Right lobe of liver (tissue), 6 donors: ENCODE data around the gene MACROD2. TPM values are rescaled to one million over a fixed set of nuclear protein-coding genes. Genes with fewer than 3 reads are reported as not detected.

Experiments used
- ATAC-seq, 4 donors: fragments of 200-7000 bp; cut with Tn5 transposase; one replicate each; pipeline ENCODE4 v1.9.1; 2020; ENCODE audit warnings: mild to moderate bottlenecking in 4 of 4, moderate library complexity in 4 of 4
- DNase-seq, 3 donors: peaks; one replicate each; pipeline ENCODE4 v3.0.0-alpha.2; 2020
- H3K27ac ChIP-seq, 3 donors: fragments of 200-600 bp; one replicate each; pipeline ENCODE4 v1.8.0; 2022
- H3K27me3 ChIP-seq, 2 donors: fragments of 200-600 bp; one replicate each; pipeline ENCODE4 v1.8.0; 2022
- H3K36me3 ChIP-seq, 4 donors: fragments of 200-600 bp; sonication (generic) in 1 of 4; one replicate each; pipeline versions ENCODE4 v1.5.1 to v1.8.0; 2017 to 2022; ENCODE audit warnings: control low read depth in 1 of 4
- H3K4me1 ChIP-seq, 4 donors: fragments of 200-600 bp; sonication (generic) in 1 of 4; one replicate each; pipeline versions ENCODE4 v1.5.1 to v1.8.0; 2017 to 2022; ENCODE audit warnings: control low read depth in 1 of 4
- H3K4me3 ChIP-seq, 3 donors: fragments of 200-600 bp; one replicate each; pipeline ENCODE4 v1.8.0; 2022
- H3K9me3 ChIP-seq, 4 donors: fragments of 200-600 bp; sonication (generic) in 1 of 4; one replicate each; pipeline versions ENCODE4 v1.5.1 to v1.8.0; 2017 to 2022; ENCODE audit warnings: control low read depth in 1 of 4
- POLR2A ChIP-seq: fragments of 450-650 bp; IDR thresholded peaks from one replicate; pipeline ENCODE4 v1.6.1; 2017; ENCODE audit warnings: antibody characterized with exemption, mild to moderate bottlenecking
- WGBS: methylation state at CpG from one replicate; pipeline ENCODE4 v1.1.6; 2018; ENCODE audit warnings: low coverage, low lambda C conversion rate; ENCODE audit not compliant: insufficient coverage; ENCODE audit errors: missing lambda C conversion rate; 5-methylcytosine and 5-hydroxymethylcytosine counted together
- intact Hi-C, 2 donors: fragments of 100-400 bp; cut with DNase I; formaldehyde crosslinking; loops; one replicate each; pipeline versions ENCODE4 v1.11.2 to v1.14.1; 2022
- total RNA-seq, 6 experiments: library from RNA; depleted of rRNA in 2 of 6; stranded (reverse); fragments of >200 nt in 2 of 6; fragmentation: NEBNext Ultra II Directional in 3 of 6; extraction: Animal tissue kit (Norgen Biotek cat#: 25700) in 3 of 6; gene quantifications; one replicate each; pipeline versions ENCODE4 v1.1.0 to v1.2.4, GENCODE V29; 2016 to 2023
- TF ChIP-seq, protein P1 (sequence below), 4 donors: fragments of 200-600 bp in 3 of 4; fragments of 450-650 bp in 1 of 4; IDR thresholded peaks; one replicate each; pipeline versions ENCODE4 v1.5.1 to v1.8.0; 2016 to 2022; ENCODE audit warnings: antibody characterized with exemption in 4 of 4, mild to moderate bottlenecking in 2 of 4
- donor health status: DM: no; HTN: yes; CAD: no.
- donor health status: DM: no; HTN: no; CAD: no.
- donor health status: DM: no; HTN: no; CAD: no.
- donor health status: DM: no; HTN: yes; CAD: no.
- donor health status: DM: no; HTN: yes; CAD: no.

Gene MACROD2
- total RNA-seq, 6 experiments from 2014 or later: 1.2 to 5.5 (median 3.3) TPM

DNA sequence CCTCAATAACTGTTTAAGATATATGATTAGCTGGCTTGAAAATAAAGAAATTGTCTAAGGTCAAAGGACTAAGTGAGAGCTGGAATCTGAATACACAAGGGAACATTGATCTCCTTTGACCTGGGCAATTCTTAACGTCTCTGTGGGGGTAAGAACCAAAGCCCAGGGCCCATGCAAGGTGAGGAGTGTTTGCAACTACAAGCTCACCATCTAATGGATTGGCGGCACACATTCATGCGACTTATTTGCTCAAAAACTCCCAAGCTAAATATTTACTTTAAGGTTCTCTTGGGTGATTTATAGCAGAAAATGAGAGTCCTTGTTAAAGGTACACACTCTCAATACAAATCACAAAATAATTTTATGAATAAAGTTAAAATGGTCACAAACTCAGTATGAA lies 734.1 kb downstream of the MACROD2 start:
- Histone ChIP-seq H3K9me3 (no peaks in the 10 kb centered on the region), H3K27ac (no peak overlapping the region), H3K4me1 (peaks cover 0 to 10% (median 0%) of the 10 kb centered on the region in 4 donors), H3K4me3 (no peak overlapping the region), H3K36me3 (no peaks in the 10 kb centered on the region), H3K27me3 (no peaks in the 10 kb centered on the region)
- intact Hi-C loops: no loop called here
- whole genome bisulfite sequencing: 21% methylated on average over 3 of the region's 3 CpGs
- TF ChIP-seq, protein P1, sequence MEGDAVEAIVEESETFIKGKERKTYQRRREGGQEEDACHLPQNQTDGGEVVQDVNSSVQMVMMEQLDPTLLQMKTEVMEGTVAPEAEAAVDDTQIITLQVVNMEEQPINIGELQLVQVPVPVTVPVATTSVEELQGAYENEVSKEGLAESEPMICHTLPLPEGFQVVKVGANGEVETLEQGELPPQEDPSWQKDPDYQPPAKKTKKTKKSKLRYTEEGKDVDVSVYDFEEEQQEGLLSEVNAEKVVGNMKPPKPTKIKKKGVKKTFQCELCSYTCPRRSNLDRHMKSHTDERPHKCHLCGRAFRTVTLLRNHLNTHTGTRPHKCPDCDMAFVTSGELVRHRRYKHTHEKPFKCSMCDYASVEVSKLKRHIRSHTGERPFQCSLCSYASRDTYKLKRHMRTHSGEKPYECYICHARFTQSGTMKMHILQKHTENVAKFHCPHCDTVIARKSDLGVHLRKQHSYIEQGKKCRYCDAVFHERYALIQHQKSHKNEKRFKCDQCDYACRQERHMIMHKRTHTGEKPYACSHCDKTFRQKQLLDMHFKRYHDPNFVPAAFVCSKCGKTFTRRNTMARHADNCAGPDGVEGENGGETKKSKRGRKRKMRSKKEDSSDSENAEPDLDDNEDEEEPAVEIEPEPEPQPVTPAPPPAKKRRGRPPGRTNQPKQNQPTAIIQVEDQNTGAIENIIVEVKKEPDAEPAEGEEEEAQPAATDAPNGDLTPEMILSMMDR (IDR thresholded peaks at IDR 0.05): no peak
- TF ChIP-seq POLR2A: no peak
- DNase-seq (no peak), ATAC-seq (peak; percentile 41 to 85 (median 68))

DNA sequence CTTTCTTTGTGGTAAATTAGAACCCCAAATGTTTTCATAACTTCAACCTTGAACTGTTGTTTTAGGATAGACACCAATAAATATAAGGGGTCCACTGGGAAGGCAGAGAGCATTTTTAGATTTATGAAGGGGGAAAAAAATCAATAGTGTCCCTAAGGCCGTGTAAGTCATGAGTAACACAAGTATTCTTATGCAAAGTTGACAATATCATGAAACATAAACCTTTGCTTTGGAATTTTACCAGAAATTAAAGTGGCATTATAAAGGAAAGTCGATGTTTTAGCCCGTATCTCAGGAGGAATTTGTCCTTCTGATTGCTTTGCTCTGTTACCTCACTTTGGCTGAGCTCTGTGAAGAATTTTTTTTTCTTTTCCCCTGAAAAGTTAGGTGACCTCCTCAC lies 737.0 kb downstream of the MACROD2 start:
- 20% methylated on average over 3 of the region's 3 CpGs for WGBS
- H3K4me3 ChIP-seq: no peak overlapping the region

DNA sequence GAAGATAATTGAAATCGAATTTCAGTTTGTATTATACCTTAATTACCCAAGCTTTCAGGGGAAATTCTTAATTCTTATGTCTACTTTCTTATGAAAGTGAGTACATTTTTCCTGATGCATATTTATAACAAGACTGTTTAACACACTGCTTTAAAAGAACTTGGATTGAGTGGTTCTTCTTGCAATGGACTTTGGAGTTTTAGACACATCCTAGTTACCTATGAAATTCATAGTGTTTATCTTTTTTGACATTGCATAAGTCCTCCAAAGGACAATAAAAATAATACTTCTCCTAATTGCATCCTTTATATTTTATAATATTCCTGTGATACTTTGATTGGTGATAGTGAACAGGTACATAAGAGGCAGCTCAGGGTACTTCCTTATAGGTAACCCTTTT lies 737.7 kb downstream of the MACROD2 start:
- 74% methylated on average over 1 of the region's 1 CpG for WGBS
- Histone ChIP-seq H3K36me3 (no peaks in the 10 kb centered on the region), H3K27ac (no peak overlapping the region), H3K27me3 (no peaks in the 10 kb centered on the region), H3K4me3 (no peak overlapping the region), H3K9me3 (no peaks in the 10 kb centered on the region), H3K4me1 (peaks cover 0 to 10% (median 0%) of the 10 kb centered on the region in 4 donors)
- intact Hi-C loops: no loop called here
- no peak for TF ChIP-seq POLR2A
- TF ChIP-seq, protein P1 (IDR thresholded peaks at IDR 0.05): no peak
- DNase-seq: no peak
- ATAC-seq: peak in 2 of 4 donors; percentile 36 to 55

More for the DNA sequence above, 737.0 kb downstream of the MACROD2 start:
- H3K27ac ChIP-seq: no peak overlapping the region
- intact Hi-C loops: no loop called here
- TF ChIP-seq, protein P1 (IDR thresholded peaks at IDR 0.05): no peak
- no peak for TF ChIP-seq POLR2A
- DNase-seq: no peak
- ATAC-seq: peak in 2 of 4 donors; percentile 23 to 73
- H3K27me3 ChIP-seq: no peaks in the 10 kb centered on the region
- H3K9me3 ChIP-seq: no peaks in the 10 kb centered on the region
- H3K4me1 ChIP-seq: peaks cover 0 to 10% (median 0%) of the 10 kb centered on the region in 4 donors
- no peaks in the 10 kb centered on the region for H3K36me3 ChIP-seq

DNA sequence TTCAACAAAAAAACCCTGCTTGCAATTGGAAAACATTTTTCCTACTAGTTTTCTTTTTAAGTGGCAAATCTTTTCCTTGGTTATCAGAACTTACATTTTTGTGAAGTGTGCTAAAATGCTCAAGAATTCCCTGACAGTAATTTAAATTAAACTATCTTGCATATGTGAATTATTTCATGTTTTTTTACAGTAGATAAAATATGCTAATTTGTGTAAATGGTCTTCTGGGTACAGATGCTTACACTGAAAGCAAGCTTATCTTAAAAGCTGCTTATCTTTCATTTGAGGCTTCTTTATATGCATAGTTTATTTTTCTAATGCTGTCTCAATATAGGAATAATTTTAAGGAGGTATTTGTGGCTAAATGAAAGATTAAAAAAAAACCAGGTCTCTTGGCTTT lies 745.1 kb downstream of the MACROD2 start:
- no peaks in the 10 kb centered on the region for H3K4me1 ChIP-seq
- intact Hi-C loops: no loop called here
- no peak overlapping the region for H3K27ac ChIP-seq
- no peaks in the 10 kb centered on the region for H3K27me3 ChIP-seq
- DNase-seq (no peak), ATAC-seq (no peak)
- no peaks in the 10 kb centered on the region for H3K36me3 ChIP-seq
- TF ChIP-seq, protein P1 (IDR thresholded peaks at IDR 0.05): no peak
- no peak for TF ChIP-seq POLR2A
- no peak overlapping the region for H3K4me3 ChIP-seq
- no peaks in the 10 kb centered on the region for H3K9me3 ChIP-seq

DNA sequence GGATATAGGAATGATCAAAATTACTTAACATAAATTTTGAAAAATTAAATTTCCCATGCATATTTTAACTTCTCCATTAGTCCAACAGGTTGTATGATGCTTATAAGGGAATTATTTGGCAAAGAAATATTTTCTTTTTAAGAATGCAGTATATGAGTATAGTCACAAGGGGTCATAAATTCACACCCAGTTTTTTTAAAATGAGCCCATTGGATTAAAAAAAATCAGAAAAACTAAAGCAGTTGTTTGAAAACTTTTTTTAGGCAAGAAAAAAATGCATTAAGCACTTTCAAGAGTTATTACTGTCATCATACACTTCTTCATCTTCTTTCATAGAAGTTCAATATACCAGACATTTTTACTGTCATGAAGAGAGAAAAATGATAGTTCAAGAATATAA lies 746.3 kb downstream of the MACROD2 start:
- Histone ChIP-seq H3K4me1 (no peaks in the 10 kb centered on the region), H3K27ac (no peak overlapping the region), H3K4me3 (no peak overlapping the region), H3K36me3 (no peaks in the 10 kb centered on the region), H3K27me3 (no peaks in the 10 kb centered on the region), H3K9me3 (no peaks in the 10 kb centered on the region)
- no peak for ATAC-seq
- TF ChIP-seq, protein P1 (IDR thresholded peaks at IDR 0.05): no peak
- TF ChIP-seq POLR2A: no peak
- DNase-seq: no peak
- intact Hi-C loops: no loop called here
